ENCODE results near the gene PPFIA2. TPM values are rescaled to one million over a fixed set of nuclear protein-coding genes. Genes with fewer than 3 reads are reported as not detected.

Gene PPFIA2
- total RNA-seq: 0.85 and 0.96 TPM in 2 replicates

GRCh38 chr12:81759190-81760051 is at the start of gene PPFIA2:
TSS of gene PPFIA2 (minus strand) at chr12:81759350.

